Measurements from ENCODE around the gene PRKCA. TPM values are rescaled to one million over a fixed set of nuclear protein-coding genes. Genes with fewer than 3 reads are reported as not detected.

PRKCA gene
- total and polyA plus RNA-seq, 4 donors = 3.0 to 14.1 (median 5.4) TPM

- Histone ChIP-seq H3K4me1 (ENCODE audit: control insufficient read depth in 4 of 4, insufficient read depth in 4 of 4, low read length in 3 of 4) (peaks cover 0 to 8% (median 6%) of the 10 kb centered on the region in 4 donors), H3K4me3 (ENCODE audit: low read depth in 1 of 3, low read length in 3 of 3) (no peak overlapping the region), H3K9ac (ENCODE audit: low read depth in 1 of 2, low read length in 2 of 2) (no peak overlapping the region), H3K9me3 (ENCODE audit: control insufficient read depth in 4 of 4, low read length in 3 of 4) (no peaks in the 10 kb centered on the region), H3K36me3 (ENCODE audit: control insufficient read depth in 4 of 4, insufficient read depth in 3 of 4, low read depth in 1 of 4, low read length in 3 of 4) (peaks cover 0 to 11% (median 5%) of the 10 kb centered on the region in 4 donors), H3K27ac (ENCODE audit: low read depth in 1 of 2, low read length in 2 of 2) (no peak overlapping the region), H3K27me3 (ENCODE audit: control insufficient read depth in 4 of 4, insufficient read depth in 4 of 4, low read length in 3 of 4) (no peaks in the 10 kb centered on the region)
- no peak for DNase-seq (ENCODE audit: low spot score)
- WGBS = 95% methylated on average over 5 of the region's 5 CpGs
- TF ChIP-seq JUND (IDR thresholded peaks at IDR 0.05) (no peak), REST (IDR thresholded peaks at IDR 0.05) (no peak), CTCF (IDR thresholded peaks at IDR 0.05; ENCODE audit: low read depth, low read length, missing input control) (no peak), MAX (IDR thresholded peaks at IDR 0.05) (no peak), FOXA1 (IDR thresholded peaks at IDR 0.05) (no peak), HNF4A (conservative IDR thresholded peaks at IDR 0.05) (no peak), SP1 (IDR thresholded peaks at IDR 0.05) (no peak)
Measured at GRCh38 chr17:66695098-66695497, 392.7 kb downstream of the PRKCA start.

- Histone ChIP-seq H3K9me3 (ENCODE audit: control insufficient read depth in 4 of 4, low read length in 3 of 4) (no peaks in the 10 kb centered on the region), H3K27ac (ENCODE audit: low read depth in 1 of 2, low read length in 2 of 2) (no peak overlapping the region)
- no peak for TF ChIP-seq NR2F2 (IDR thresholded peaks at IDR 0.05)
- no peak for TF ChIP-seq ZBTB33 (IDR thresholded peaks at IDR 0.05)
- no peak for TF ChIP-seq FOXA2 (IDR thresholded peaks at IDR 0.05)
- no peak for TF ChIP-seq CTCF (IDR thresholded peaks at IDR 0.05; ENCODE audit: low read depth, low read length, missing input control)
Measured at GRCh38 chr17:66698270-66698669, 395.9 kb downstream of the PRKCA start.

More at GRCh38 chr17:66698270-66698669, 395.9 kb downstream of the PRKCA start:
- Histone ChIP-seq H3K27me3 (ENCODE audit: control insufficient read depth in 4 of 4, insufficient read depth in 4 of 4, low read length in 3 of 4) (no peaks in the 10 kb centered on the region), H3K9ac (ENCODE audit: low read depth in 1 of 2, low read length in 2 of 2) (no peak overlapping the region), H3K4me3 (ENCODE audit: low read depth in 1 of 3, low read length in 3 of 3) (no peak overlapping the region), H3K4me1 (ENCODE audit: control insufficient read depth in 4 of 4, insufficient read depth in 4 of 4, low read length in 3 of 4) (no peaks in the 10 kb centered on the region), H3K36me3 (ENCODE audit: control insufficient read depth in 4 of 4, insufficient read depth in 3 of 4, low read depth in 1 of 4, low read length in 3 of 4) (peaks cover 0 to 11% (median 5%) of the 10 kb centered on the region in 4 donors)
- no peak for DNase-seq (ENCODE audit: low spot score)

All from liver (tissue), 9 donors.